K562 treated with DMSO at 1 percent for 48 hours (cell line): ENCODE data around the gene LARGE1. TPM values are rescaled to one million over a fixed set of nuclear protein-coding genes. Genes with fewer than 3 reads are reported as not detected.

ENCODE experiments used
- total RNA-seq: library from RNA; unstranded; fragments of 300-600 nt; gene quantifications from 2 replicates; pipeline ENCODE4 v1.2.3, GENCODE V29; 2022; ENCODE audit warnings: low replicate concordance; ENCODE audit errors: extremely low read depth

The LARGE1 gene
- total RNA-seq, result not detected in 2 replicates

DNA sequence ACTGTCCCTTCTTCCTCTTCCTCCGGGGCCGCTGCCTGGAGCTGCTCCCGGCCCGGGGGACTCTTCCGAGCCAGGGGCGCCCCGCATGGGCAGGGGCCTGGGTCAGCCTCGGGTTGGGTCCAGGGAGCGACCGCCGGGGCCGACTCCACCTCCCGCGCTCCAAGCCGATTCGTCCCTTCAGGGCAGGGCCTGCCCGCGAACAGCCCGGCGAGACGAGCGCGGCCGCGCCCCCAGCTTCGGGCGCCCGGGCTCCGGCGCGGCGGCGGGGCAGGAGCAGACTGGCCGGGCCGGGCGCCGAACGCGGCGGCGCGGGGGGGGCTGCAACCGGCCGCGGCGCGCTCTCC lies at the start of gene LARGE1:
LARGE1 (minus strand) TSS at position 280 of the 344 bp plus-strand sequence.

